Measurements from ENCODE around the gene TAP1.

TAP1 gene

GRCh38 chr6:32852018-32852843, 1.3 kb downstream of the TAP1 start:
- peak overlapping the region; percentile 89 for H3K4me3 ChIP-seq (replicated peaks; ENCODE audit: low read depth, low read length)
- TF ChIP-seq CTCF (IDR thresholded peaks at IDR 0.05; ENCODE audit: low read length, missing control alignments), result no peak
- peak; percentile 4 for DNase-seq (ENCODE audit: low read depth)

- no peak for DNase-seq (ENCODE audit: low read depth)
- H3K4me3 ChIP-seq (replicated peaks; ENCODE audit: low read depth, low read length), result no peak overlapping the region
- no peak for TF ChIP-seq CTCF (IDR thresholded peaks at IDR 0.05; ENCODE audit: low read length, missing control alignments)
Measured at GRCh38 chr6:32851025-32851424, 2.5 kb downstream of the TAP1 start.

- no peak for TF ChIP-seq CTCF (IDR thresholded peaks at IDR 0.05; ENCODE audit: low read length, missing control alignments)
- no peak for DNase-seq (ENCODE audit: low read depth)
- H3K4me3 ChIP-seq (replicated peaks; ENCODE audit: low read depth, low read length), result no peak overlapping the region
Measured at GRCh38 chr6:32849126-32849525, 4.4 kb downstream of the TAP1 start.

- TF ChIP-seq CTCF (IDR thresholded peaks at IDR 0.05; ENCODE audit: low read length, missing control alignments), result no peak
- no peak overlapping the region for H3K4me3 ChIP-seq (replicated peaks; ENCODE audit: low read depth, low read length)
- DNase-seq (ENCODE audit: low read depth), result no peak
Measured at GRCh38 chr6:32847795-32848194, 5.7 kb downstream of the TAP1 start.

GRCh38 chr6:32847004-32847403, 6.5 kb downstream of the TAP1 start:
- no peak for DNase-seq (ENCODE audit: low read depth)
- no peak for TF ChIP-seq CTCF (IDR thresholded peaks at IDR 0.05; ENCODE audit: low read length, missing control alignments)
- H3K4me3 ChIP-seq (replicated peaks; ENCODE audit: low read depth, low read length), result no peak overlapping the region

GRCh38 chr6:32845384-32845884, 8.1 kb downstream of the TAP1 start:
- DNase-seq (ENCODE audit: low read depth), result no peak
- no peak for TF ChIP-seq CTCF (IDR thresholded peaks at IDR 0.05; ENCODE audit: low read length, missing control alignments)
- H3K4me3 ChIP-seq (replicated peaks; ENCODE audit: low read depth, low read length), result no peak overlapping the region

Data from fibroblast of pulmonary artery (primary cell).